Anterior cingulate cortex (tissue), 58 donors: Measurements from ENCODE around the gene MKRN2OS.
A peak's percentile ranks its signal among the peaks of the same experiment; 100 is the strongest.
"Not testable (repeated sequence)": the region's sequence is repeated elsewhere in the genome, so short reads cannot be mapped to it uniquely, and the experiment has no call there.

Source experiments
- DNase-seq, 58 donors: peaks; one replicate each; lab custom pipeline; 2025; lab: John Stamatoyannopoulos, UW

Gene MKRN2OS

DNA sequence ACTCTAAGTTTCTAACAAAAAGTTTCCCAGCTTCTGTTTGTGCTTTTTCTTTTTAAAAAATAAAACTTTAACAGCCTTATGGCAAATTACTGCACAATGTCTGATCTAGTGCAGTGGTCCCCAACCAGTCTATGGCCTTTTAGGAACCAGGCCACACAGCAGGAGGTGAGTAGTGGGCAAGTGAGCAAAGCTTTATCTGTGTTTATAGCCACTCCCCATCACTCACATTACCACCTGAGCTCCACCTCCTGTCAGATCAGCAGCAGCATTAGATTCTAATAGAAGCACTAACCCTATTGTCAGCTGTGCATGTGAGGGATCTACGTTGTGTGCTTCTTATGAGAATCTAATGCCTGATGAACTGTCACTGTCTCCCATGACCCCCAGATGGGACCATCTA lies 17.2 kb upstream of the MKRN2OS start:
- DNase-seq, result no peak

DNA sequence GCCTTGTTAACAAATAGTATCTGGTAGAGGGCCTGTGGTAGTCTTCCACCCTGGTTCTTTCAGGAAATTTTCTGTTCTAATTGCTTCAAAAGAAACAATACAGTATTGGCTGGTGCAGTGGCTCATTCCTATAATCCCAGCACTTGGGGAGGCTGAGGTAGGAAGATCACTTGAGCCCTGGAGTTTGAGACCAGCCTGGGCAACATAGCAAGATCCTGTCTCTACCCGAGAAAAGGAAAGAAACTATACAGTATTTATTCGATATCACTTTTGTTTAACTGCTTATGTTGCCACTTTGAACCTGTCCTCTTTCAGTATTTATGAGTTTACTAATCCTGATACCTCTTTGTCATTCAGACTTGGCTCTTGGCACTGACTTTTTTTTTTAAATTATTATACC lies 16.1 kb upstream of the MKRN2OS start:
- no peak for DNase-seq

DNA sequence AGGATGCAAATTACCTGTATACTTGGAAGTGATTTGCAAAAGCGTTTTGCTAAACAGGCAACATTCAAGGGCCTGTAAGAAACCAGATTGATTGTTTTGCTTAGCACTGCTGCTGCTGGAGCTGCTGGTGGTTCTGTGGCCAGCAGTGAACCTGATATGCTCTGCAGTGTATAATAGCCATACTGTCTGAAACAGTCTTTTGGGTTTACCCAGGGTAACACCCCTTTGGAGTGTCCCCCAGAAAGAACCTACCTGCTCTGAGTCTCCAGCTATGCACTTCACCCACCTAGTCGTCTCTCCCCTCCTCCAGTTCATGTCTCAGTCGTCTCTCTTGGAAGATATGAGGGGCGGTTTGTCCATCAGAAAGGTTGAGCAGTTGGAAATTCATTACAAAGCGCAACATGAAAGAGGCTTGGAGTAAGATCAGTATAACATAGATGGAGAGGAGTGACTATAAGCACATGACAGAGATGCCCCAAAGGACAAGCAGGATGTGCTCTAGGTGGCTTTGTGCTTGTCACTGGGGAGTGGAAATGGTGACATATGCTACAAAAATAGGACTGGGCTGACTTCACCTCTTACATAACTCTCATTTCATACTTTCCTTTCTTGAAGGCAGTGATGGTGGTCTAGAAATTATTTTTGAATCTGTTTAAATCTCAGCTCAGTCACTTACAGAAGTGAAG lies 15.3 kb upstream of the MKRN2OS start:
- peak in 1 of 58 donors; percentile 11 for DNase-seq

DNA sequence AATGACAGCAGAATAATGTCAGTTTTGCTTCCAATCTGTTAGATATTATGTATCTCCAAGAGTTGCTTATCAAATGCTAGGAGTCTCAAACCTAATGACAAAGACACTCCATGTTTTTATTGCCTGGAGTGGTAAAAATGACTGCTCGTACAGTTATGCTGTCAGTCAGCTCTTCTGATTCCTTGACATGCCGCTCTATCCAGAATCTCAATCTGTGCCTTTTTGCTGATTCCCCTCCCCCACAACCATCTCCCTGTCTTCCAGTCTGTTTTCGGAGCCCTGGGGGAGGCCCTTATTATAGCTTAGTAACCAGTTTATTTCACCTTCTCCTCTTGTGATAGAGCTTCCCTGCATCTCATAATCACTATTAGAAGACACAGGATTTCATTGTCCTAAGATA lies 14.2 kb upstream of the MKRN2OS start:
- no peak for DNase-seq

DNA sequence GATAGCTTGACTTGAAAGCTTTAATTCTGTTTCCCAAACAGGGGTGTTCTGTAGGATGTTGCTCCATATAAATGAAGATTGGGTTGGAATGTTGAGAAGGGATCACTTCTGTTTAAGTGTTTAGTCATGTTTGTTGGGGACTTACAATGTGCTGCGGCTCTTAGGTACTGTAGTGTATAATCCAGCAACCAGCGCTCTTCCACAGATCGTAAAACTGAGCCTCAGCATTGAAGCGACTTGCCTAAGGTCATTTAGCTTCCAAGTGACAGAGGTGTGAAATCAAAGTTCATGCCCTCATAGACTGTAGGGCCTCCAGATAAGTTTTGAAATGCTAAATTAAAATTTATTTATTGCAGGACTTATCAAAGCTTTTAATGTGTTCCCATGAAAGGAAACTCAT lies 13.4 kb upstream of the MKRN2OS start:
- DNase-seq, result no peak

DNA sequence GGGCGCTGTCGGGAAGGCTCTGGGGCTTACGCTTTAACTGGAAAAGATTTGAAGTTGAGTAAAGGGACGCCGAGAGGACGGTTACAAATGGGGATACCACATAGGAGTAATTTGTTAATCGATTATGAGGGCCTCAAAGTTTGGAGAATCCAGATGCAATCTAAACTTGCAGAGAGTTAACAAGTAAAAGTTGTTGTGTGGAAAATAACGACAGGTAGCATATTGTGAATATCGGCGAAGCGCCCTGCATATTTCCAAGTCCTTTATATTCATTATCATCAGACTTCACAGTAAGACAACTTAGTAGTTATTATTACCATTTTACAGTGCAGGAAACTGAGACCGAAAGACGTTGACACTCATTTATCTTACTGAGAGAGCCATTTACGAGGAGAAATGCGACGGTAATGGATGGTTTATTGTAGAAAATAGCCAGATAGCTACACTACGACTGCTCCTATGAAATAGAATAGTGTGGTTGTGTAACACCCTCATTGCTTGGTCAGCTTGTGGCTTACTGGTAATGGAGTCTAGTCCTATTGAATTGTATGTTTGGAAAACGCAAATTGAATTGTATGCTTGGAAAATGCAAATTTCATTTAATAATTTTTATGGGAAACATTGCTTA lies 12.3 kb upstream of the MKRN2OS start:
- no peak for DNase-seq

DNA sequence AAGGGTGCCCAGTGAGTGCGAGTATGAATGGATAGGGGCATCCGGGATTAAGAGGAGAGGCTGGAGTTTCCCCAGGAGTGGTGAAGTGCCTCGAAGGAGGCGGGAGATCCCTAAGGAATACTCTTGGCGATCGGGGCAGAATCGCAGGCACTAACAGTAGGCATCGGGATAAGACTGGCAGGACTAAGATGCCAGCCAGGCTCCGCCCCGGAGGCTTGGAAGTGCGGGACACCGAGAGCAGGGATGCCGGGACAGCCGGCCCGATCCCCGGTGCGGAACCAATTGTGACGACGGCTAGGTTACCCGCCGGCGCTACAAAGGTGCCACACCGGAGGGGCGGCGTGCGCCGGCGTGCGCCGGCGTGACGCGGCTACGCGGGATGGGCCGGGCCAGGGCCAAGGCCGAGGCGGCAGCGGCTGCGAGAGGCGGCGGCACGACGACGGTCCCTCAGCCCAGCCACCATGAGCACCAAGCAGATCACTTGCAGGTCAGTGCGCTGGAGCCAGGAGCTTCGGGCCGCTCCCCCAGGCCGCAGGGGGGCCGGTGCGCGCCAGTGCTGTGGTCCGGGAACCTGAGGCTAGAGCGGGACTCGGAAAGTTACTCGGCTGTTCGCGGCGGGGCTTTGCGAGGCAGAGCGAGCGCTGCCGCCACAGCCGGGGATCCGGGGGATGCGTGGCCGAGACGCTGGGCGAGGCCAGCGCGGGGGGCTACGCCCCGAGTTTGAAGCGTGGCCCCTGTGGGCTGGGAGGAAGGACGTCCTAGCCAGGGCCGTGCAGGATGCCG lies 11.6 kb upstream of the MKRN2OS start, which contains the start of gene MKRN2:
Gene MKRN2 (plus strand): TSS at position 398 of the 783 bp plus-strand sequence. CDS start 64 bp downstream, at position 462.
- peak; percentile 45 to 94 (median 85) for DNase-seq

DNA sequence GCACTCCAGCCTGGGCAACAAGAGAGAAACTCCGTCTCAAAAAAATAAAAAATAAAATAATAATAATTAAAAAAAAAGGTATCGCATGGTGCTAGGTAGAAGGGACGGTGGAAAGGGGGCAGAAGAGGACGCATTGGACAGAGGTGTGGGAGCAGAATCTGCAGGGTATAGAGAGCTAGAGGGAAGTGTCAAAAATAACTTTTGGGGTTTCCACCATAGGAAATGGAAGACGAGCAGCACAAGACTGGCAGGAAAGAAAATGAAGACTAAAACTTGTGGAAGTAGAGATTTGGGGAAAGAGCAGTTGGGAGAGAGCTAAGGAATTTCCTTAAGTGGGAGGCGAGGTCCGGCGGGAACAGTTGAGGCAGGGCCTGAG lies 11.0 kb upstream of the MKRN2OS start:
- DNase-seq, result no peak

DNA sequence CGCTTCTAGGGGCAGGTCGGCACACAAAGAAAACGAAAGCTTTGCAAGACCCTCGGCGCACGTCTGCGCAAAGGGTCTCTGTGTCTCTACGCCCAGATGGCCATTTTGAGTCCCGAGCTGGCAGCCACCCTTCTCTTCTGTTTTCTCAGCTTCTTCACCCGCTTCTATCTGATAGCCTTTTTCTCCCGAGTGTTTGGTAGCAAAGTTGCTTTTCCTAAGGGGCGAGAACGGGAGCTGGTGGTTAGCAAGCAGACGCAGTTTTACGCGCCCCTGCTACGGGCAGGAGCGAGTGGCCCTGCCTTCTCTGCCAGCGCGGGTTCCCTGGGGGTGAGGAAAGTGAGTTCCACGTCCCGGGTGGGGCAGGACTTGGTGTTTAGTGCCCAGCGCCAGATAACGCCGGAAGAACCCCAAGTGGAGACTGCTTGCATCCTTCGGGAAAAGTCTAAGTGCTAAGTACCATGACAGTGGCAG lies 8.7 kb upstream of the MKRN2OS start:
- DNase-seq, result peak in 8 of 58 donors; percentile 4 to 28 (median 12)

DNA sequence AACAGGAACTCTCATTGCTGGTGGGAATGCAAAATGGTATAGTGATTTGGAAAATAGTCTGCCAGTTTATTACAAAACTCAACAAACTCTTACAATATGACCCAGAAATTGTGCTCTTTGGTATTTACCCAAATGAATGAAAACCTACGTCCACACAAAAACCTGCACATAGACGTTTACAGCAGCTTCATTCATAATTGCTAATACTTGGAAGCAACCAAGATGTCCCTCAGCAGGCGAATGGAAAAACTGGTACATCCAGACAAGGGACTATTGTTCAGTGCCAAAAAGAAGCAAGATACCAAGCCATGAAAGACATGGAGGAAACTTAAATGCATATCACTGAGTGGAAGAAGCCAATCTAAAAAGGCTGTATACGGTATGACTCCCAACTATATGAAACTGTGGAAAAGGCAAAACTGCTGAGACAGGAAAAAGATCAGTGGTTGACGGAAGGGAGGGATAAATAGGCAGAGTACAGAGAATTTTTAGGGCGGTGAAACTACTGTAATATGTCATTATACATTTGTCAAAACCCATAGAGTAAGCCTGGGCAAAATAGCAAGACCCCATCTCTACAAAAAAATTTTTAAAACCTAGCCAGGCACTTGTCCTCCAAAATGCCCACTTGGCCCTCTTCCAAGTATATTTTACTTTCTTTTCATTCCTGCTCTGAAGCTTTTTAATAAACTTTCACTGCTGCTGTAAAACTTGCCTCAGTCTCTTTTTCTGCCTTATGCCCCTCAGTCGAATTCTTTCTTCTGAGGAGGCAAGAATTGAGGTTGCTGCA lies 4.9 kb upstream of the MKRN2OS start:
- no peak for DNase-seq

DNA sequence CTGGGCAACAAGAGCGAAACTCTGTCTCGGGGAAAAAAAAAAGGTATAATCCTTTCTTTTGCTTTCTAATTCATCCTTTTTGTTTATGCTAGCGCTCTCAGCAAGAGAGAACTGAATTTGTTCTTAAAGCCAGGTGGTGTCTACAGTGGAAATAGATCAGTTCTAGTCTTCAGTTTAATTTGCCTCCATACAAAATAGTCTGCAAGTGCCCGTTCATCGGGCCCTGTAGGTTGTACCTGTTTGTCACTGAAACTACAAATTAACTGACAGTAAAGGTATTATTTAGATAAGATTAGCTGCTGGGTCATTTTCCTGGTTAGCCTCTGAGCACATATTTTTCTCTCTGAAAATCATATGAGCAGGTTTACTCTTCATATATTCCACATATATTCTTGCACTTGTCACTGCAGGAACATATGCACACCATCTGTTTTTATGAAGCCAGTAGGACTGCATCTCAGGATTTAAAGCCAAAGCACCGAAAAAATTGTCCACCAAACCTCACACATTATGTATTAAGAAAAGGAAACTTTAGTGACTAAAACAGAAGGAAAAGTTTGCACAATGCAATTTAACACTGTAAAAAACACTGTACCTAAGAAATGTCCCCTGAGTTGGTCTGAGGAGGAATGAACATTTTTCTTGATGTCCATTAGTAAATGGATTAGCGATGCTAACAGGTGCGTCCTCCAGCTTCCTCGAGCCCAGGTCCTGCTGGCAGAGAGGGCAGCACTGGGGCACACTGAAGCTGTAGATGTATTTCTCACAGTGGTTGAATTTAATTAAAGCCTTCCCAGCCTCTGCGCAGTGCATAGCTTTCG lies 437 bp downstream of the MKRN2OS start:
- no peak for DNase-seq

DNA sequence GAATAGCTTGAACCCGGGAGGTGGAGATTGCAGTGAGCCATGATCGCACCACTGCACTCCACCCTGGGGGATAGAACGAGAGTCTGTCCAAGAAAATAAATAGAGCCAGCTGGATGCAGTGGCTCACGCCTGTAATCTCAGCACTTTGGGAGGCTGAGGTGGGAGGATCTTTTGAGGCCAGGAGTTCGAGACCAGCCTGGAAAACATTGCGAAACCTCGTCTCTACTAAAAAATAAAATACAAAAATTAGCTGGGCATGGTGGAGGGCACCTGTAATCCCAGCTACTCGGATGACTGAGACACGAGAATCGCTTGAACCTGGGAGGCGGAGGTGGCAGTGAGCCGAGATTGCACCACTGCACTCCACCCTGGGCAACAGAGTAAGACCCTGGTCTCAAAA lies 1.8 kb downstream of the MKRN2OS start:
- not testable (repeated sequence) for DNase-seq

DNA sequence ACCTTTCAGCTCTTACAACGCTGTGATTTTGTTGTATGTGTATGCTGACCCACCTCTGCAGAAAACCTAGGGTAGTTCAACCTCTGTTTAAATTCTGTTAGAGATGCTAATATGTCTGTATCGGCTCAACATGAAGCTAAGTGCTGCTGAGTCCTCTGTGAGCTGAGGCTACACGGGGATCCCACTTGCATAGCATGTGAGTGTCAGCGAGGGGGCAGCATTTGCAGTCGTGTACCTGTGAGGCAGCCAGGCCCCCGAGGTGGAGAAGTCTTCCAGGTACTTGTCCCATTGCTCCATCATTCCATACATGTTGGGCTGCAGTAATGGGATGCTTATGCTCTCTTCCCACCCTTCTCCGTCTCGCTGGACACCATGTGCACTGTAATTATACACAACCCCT lies 3.7 kb downstream of the MKRN2OS start:
- DNase-seq, result no peak

DNA sequence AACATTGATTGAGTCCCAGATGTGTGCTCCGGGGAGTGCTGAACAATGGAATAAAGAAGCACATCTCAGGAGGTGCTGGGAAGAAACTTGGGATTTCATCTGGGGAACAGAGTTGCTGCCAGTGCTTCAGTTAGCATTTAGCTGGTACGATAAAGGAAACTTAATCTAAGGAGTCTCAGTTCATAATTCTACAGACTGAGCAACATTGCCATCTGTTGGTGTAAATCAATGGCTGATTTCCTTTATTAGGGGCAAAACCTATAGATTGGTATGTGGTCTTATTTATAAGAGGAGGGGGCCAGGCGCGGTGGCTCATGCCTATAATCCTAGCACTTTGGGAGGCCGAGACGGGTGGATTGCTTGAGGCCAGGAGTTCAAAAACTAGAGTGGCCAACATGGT lies 8.9 kb downstream of the MKRN2OS start:
- no peak for DNase-seq

DNA sequence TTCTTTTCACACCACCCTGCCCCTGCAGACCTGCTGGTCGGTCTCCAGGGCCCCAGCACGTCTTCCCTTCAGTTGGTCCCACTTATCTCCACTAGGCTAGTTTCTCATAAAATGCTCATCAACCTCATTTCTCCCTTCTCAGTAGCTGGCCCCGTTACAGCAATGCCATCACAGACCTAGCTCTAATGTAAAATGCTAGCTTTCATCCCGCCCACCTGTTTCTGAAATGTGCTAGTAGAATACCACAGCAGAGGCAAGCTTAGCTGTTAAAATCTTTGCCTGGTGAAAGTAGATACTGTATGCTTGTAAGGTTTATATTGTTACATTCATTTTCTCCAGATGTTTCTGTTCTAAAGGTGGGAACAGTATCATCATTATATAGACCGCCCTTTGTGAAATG lies 13.1 kb downstream of the MKRN2OS start:
- peak in 11 of 58 donors; percentile 10 to 73 (median 30) for DNase-seq

DNA sequence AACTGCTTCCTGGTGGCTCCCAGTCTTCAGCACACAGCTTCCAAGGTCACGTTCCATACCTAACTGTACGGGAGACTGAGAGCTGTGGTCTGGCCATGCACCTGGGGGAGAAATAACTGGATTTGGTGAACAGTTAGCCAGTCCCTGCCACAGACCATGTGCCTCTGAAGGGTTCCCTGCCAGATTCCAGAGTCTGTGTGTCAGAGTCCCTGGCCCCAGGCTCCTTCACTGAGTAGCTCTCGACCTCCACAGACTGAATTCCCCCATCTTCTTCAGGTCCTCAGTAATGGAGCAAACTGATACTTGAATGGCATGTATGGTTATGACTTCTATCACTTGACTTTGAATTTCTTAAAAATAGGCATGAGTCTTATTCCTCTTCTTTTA lies 17.5 kb downstream of the MKRN2OS start:
- no peak for DNase-seq

DNA sequence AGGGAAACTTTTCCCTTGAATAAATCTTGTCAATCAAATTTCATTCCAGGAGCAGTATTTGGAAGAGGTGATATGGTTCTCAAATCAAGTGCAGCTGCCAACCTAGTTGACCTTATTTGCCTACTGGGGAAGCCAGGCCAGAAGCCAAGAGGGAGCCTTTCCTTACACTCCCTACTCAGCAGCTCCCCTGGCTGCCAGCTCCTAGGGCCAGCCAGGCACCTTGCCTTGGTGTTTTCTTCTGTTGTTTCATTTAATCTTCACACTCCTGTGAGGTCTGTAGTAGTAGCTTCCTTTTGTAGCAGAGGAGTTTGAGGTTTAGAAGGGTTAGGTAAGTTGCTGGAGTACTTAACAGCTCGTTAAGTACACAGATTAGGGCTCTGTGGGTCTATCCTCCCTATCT lies 22.6 kb downstream of the MKRN2OS start:
- no peak for DNase-seq

DNA sequence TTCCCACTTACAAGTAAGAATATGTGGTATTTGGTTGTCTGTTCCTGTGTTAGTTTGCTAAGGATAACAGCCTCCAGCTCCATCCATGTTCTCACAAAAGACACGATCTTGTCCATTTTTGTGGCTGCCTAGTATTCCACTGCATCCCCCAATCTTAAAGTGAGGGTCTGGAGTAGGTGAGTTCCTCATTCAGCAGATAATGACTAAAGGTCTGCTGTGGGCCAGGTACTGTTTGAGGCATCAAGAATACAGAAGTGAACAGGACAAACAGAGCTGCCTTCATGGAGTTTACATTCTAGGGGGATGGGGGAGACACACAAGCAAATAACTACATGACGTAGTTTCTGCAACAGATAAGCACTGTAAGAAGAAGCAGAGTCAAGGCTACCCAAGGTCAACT lies 24.3 kb downstream of the MKRN2OS start:
- no peak for DNase-seq

DNA sequence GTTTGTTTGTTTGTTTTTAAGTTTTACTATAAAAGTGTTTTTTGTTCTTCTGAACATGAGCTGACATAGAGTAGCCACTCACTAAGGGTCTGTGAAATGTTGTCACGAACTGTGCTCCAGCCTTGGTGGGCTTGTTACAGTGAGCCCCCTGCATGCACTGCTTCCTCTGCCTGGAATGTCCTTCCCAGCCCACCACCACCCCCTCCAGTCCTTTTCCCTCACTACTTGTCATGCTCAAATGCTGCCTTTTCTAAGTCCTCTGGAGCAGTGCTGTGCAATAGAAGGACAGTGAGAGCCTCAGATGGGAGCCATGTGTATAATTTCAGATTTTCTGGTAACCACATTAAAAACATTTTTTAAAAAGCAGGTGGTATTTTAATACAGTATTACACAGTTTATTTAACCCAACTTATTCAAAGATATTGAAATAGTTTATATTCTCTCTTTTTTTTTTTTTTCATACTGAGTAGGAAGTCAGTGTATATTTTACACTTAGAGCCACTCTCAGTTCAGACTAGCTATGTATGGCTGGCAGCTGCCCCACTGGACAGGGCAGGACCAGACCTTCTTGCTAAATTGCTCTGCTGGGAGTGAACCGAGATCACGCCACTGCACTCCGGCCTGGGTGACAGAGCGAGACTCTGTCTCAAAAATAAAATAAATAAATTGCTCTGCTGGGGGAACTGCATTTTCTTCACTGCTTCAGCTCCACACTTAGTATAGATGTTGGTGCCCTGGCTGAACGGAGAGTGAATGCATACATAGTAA lies 26.9 kb downstream of the MKRN2OS start:
- no peak for DNase-seq
